NCI-H146 treated with DMSO at 0.1 percent for 48 hours (cell line): ENCODE results near the gene H1-8.

Source experiments
- DNase-seq: peaks from one replicate; lab custom pipeline; 2025; ENCODE audit not compliant: unreplicated experiment; lab: John Stamatoyannopoulos, UW

Gene H1-8

DNA sequence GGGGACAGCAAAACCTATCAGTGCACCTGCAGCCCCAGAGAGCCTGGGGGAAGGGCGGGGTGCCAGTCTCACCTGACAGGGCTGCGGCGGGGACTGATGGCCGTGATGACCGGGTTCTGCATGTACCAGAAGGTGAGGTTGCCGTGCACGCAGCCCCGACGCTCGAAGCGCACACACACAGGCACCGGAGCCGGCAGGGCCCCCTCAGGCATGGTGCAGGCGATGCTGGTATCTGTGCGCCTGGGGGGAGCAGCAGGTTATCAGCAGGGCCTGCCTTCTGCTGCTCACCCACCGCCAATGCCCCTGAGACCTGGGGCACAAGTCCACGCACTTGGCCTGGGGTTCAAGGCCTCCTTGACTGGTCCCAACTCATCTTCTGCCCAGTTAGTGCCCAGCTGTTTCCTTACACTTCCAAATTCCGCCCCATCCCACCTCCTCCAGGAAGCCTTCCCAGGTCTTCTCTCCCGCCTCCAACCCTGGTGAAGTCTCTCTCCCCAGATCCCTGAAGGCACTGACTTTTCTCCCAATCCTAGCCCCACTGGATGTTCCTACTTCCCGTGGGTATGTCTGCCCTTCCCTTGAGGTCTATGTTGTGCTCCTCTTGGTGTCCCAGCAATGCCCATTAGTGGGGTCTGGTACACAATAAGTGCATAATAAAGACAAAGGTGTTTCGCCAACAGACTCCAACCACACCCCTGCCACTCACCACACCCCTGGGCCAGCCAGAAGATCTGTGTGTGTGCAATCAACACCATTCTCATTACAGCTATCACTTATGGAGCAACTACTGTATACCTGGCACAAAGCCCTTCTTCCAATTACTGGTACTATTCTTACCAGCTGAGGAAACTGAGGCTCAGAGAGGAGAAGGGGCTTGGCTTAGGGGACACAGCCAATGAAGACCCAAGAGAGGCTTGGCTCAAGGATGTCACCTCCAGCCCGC, 28.9 kb downstream of the H1-8 start:
- DNase-seq: no peak

DNA sequence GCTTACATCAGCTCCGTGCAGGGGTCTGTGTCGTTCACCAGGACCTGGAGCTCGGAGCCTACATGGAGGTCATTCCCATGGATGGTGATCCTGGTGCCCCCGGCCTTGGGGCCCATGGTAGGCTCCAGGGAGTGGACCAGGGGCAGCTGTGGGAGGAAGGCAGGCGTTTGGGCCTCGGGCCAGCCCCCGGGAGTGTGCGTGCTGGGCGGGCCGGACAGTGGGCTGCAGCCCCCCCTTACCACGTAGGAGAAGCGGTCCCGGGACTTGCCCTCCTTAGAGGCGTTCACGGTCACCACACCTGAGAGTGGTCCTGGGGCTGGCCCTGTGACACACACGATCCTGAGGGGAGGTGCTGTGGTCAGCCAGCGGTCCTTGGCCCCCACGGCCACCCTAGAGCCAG, 29.6 kb downstream of the H1-8 start:
- no peak for DNase-seq

DNA sequence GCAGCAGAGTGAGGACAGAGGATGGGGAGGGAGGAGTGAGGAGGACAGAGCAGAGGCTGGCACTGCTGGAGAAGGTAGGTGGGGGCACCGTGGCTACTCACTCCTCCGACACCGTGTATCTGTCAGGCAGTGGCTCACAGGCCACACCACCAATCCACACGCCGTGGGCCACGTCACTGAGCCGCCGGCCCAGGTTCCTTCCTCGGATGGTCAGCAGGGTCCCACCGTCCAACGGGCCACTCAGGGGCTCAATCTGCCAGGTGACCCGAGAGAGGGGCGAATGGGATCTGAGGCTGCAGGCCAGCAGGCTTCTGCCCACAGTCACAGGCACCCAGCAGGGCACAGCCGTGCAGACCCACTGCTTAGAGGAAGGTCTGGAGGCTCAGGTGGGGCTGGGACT, 30.5 kb downstream of the H1-8 start:
- no peak for DNase-seq

DNA sequence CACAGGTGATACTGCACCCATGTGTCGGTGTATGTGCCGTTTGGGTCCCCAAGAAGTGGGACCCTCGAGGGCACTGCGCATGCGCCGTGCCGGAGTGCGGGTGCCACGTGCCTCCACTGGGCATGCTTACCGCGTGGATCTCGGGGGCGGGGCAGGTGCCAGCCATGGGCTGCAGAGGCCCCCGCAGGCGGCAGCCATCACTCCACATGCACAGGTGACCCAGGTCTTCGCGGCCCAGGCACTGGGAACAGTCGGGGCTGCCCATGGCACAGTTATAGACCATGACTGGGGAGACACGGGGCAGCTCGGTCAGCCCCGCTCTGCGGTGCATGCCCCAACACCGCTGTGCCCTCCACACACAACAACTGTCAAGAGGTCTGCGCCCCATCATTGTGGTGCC, 31.2 kb downstream of the H1-8 start:
- DNase-seq: no peak

DNA sequence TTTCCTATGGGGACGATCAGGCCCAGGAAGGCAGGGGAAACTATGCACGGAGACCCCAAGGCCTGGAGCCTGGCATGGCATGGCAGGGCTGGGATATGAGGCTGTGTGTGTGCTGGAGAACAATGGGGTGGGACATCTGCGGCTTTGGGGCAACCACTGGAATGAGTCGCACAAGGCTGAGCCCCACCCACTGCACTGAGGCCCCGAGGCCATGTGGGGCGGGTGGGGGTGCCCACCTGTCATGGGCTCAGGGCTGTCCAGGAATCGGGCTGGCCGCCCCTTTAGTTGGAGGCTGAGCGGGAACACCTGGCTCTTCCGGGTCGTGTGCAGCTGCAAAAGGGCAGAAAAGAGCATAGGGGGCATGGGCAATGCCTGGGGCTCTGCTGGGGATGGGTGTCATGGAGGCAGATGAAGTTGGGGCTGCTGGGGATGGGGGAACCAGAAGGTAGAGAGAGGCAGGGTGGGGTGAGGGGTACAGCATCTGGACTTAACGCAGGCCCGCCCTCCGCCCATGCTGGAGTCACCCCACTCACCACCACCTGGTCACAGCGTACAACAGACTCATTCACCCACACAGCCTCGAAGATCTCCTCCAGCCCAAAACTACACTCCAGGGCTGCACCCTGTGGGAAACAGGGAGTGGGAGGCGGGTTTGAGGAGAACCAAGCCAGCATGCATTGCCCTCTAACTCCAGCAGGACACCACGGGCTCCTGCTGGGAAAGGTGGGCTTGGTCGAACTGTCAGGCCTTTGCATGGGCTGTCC, 32.4 kb downstream of the H1-8 start:
- DNase-seq: no peak

DNA sequence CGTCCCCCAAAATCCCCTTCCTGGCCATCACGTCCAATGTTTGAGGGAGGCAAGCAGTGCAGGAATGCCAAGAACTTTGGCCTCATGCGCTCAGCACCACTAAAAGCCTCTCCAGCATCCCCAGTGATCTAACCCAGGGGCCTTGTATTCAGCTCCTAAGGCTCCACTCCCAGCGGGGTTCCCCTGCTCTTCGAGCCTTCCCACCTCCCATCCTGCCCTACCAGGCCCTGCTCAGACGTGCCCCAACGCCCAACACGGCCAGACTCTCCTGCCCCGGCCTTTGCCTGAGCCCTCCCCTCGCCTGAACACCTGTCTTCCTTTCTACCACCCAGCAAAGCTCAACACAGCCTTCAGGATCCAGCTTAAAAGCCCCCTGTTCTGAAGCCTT, 33.0 kb downstream of the H1-8 start:
- DNase-seq: no peak

DNA sequence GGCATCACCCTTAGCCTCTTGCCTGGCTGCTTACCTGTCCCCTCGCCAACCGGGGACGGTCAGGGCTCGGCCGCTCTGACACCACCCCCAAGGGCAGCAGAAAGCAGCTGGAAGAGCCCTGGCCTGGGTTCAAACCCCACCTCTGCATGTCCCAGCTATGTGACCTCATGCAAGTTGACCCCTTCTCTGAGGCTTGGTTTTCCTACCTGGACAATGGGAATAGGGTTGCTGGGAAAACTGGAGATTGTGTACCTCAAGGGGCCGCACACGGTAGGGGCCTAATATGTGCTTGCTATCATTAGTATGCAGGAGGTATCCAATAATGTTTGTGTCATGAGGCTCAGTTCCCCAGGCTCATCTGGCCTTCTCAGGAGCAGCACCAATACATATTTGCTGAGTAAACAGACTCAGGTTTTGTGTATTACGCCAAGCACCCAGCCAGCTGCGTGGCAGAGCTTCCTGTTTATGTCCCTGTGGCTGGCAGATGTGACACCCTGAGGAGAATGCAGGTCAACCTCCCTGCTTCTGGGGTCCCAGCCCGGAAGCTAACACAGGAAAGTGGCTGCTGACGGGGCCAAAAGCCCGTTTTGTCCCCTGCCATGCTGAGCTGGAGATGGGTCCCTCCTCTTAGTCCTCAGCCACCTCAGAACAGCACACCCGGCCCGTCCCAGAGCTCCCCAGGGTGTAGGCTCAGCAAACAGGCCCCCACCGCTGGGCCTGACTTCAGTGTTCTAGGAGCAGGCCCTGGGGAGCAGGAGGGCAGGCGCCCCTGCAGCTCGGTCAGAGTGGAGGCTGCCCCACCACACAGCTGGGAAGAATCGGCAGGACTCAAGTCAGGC, 33.8 kb downstream of the H1-8 start:
- DNase-seq: peak; percentile 79

DNA sequence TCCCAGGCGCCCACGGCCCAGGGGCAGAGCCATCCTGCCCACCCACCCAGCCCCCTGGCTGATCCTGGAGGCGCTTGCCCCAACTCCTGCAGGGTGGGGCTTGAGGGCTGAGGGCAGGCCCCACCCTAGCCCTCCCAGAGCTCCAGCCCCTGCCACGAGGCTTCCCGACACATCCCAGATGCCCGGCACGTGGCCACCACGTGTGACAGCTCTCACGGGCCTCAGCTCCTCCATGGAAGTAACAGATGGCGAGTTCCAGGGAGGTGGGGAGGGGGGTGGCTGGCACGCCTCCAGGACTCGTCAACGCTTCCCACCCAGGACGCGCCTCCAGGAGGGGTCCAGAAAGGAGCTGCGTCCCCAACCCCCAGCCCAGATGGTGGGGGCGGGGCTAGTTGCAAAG, 34.4 kb downstream of the H1-8 start:
- no peak for DNase-seq

DNA sequence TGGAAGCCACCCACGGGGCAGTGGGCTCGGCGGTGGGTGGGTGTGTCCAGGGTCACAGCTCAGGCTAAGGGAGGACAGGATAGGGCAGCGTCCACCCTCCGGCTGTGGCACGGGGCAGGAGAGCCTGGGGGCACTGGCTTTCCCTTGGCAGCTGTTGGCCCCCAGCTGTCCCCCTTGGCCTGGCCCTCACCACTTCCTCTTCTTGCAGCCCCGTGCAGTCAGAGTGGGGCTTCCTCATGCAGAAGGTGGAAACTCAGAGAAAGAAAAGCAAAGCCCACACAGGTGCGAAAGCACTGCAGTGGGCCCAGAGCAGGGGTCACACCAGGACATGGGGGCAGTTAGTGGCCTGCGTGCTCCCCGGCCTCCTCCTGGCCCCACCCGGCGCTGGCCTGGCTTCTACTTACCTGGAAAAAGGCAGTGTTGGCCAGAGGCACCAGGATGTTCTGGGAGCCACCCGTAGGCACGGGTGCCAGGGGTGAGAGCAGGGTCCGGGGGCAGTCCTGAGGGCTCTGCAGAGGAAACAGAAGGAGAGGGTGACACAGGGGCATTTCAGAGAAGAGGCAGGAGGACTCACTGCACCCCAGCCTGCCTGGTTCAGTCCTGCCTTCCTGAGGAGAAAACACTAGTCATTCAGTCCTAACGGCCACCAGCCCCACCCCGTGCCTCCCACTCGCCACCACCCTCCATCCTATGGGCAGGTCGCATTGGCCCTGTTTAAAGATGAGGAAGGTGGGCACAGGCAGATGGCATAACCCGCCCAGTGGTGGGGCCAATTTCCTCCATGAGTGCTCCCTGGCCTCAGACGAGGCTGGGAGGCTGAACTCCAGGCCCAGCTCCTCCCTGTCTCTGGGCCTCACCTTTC, 35.2 kb downstream of the H1-8 start:
- no peak for DNase-seq

DNA sequence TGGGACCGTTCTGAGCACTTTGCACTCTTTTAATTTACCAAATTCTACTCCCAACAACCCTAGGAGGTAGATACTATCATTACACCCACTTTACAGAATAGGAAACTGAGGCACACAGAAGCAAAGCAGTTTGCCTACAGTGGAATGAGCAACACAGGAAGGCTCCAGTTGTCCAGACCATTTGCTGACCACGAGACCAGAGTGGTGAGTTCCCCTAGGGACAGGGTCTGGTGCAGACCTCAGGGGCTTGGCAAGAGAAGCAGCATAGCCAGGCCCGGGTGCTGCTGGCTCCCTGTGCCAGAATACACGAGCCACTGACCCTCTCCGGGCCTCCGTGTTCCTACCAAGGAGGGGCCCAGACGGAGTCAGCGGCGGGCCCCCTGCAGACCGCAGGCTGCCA, 37.0 kb downstream of the H1-8 start:
- DNase-seq: no peak

DNA sequence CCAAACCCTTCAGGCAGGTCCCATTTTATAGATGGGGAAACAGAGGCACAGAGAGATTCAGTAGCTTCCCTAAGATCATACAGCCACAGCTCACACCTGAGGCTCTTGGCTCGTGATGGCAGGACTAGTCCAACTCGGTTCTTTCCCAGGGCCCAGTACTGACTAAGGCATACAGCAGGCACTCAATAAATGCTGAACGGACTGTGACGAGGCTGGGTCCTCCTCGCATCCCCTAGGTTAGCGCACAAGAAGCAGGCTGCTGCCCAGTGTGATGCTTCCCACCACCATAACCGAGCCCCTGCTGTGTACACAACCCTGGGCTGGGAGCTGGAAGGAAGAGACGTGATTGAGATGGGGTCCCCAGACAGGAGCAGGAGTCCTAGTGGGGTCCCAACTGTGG, 38.6 kb downstream of the H1-8 start:
- DNase-seq: no peak

DNA sequence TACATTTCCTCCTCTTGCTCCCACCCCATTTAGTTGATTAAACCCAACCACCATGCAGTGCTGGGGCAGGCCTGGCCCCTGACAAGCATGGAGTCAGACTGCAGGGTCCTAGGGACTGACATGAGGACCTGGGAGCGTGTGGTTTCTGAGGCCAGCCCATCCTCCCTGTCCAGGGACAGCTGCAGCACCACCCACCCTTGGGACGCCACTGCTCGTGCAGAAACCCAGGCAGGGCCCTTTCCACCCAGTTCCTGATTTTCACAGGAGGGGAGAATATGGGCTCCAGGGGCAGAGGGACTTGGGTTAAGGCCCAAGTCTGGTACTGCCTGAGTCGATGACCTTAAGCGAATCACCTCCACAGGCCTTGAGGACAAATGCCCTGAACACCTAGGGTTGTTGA, 39.8 kb downstream of the H1-8 start:
- DNase-seq: no peak

DNA sequence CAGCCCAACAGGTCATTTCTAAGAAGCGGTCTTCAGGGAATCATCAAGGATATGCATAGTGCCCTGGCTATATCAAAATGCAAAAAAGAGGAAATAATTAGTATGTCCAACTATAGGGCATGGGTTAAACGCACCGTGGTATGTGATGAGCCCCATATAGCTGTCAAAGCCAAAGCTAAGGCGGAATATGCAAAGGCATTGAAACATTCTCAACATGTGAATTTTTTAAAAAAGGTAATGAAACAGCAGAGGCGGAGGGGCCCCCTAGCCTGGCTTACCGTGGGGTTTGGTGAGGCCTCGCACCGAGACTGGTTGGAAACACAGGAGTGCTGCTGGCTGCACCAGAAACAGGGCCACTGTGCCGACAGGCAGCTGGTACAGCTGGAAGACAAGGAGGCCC, 40.3 kb downstream of the H1-8 start:
- DNase-seq: no peak

DNA sequence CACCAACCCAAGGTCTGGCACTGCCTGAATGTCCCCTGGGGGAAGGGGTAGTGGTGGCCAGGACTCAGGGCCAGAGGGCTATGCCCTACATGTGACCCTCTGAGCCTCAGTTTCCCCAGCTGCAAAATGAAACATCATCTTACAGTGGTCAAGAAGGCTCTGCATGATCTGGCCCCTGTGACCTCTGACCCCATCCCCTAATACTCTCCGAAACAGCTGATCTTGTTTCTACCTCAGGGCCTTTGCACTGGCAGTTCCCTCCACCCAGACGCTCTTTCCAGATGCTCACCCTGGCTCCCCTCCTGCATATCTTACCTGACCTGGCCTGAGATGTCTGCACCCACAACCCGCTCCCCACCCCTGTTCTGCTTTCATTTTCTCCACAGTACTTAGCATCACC, 41.7 kb downstream of the H1-8 start:
- DNase-seq: no peak

DNA sequence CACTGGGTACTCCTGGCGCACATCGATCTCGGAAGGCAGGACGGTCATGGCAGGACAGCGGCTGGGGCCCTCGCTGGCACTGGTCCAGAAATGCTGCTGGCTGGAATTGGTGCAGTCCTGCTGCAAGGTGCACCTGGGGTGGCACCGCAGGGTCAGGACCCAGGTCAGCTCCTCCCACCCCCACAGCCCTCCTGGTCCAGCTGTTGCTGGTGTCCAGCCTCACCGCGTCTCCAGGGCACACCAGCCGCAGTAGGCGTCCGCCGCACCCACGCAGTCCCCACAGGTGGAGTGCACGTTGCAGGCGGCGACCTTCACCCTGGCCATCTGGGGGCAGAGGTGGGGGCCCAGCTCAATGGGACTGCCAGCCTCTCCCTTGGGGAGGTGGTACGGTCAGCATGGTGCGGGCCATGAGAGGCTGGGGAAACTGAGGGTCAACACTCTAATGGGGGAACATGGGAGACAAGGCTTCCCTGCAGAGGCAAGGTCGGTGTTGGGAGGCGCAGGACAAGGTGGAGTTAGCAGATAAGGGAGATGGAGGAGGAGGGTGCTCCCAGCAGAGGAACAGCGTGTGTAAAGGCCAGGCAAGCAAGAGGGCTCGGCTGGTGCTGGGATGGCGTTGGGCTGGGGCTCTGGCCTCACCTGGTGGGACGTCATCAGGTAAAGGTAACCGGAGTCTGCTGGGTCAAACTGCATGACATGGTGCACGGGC, 43.1 kb downstream of the H1-8 start:
- DNase-seq: no peak

DNA sequence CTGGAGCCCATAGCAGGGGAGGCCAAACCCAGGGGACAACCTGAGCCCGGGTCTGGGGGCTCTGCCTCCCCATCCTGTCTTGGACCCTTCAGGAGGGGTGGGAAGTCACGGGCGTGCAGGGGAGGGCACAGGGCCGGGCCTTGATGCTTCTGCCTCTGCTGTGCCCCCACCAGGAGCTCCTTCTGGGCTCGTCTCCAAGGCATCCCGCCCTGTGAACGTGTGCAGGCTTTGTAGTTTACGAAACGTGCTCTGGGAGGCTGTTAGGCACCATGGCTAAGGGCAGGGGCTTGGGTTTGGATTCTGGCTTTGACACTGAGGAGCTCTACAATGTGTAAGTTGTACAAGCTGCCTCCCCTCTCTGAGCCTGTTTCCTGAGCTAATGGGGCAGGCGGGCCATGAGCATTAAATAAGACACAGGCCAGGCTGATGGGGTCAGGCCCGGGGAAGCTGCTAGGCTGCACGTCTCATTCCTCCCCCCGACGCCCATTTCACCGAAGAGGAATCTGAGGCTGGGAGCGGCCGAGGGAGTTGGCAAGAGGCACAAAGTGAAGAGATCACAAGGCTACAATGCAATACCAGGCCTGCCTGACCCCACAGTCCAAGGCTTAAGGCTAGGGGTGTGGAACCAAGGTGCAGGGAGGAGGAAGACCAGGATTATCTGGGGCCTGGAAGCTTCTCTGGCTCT, 43.9 kb downstream of the H1-8 start:
- DNase-seq: no peak

DNA sequence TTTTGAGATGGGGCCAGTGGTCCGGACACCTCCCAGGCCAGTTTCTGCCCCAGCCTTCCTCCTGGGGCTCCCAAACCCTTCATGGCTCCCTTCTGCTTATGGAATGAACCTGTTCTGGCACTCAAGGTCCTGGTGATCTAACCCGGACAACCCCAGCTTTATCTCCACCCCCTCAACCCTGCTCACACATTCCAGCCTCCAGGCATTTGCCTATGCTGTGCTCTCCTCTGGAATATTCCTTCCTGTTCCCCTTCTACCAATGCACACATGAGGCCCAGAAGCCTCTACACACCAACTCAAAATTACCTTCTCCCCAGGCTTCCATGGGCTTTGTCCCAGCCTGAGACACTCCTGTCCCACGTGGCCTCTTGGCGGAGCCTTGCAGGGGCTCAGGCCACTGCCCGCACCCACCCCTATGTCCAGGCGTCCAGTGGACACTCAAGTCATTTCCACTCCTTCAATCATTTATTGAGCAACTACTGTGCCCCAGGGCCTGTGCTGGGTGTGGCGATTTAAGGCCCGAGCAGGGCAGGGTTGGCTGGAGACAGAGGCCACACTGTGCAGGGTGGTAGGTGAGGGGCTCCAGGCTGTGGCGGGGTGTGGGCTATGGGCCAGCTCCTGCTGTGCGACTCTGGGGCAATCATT, 44.7 kb downstream of the H1-8 start:
- DNase-seq: no peak

DNA sequence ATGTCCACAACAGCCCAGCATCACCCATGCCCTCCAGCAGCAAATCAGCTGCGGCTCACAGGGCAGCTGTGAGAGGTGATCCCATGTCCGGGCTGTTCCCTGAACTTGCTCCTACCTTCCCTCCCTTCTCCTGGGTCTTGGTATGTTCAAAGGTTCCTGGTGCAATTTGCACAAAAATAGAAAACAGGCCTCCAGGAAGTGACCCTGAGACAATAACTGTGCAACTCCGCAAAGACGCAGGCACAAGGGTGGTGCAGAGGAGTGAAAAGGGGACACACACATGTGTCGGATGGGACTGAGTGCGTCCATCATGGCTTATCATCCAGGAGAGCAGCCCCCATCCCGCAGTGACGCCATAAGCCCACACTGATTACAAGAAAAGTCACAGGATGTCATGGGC, 47.2 kb downstream of the H1-8 start:
- DNase-seq: no peak

DNA sequence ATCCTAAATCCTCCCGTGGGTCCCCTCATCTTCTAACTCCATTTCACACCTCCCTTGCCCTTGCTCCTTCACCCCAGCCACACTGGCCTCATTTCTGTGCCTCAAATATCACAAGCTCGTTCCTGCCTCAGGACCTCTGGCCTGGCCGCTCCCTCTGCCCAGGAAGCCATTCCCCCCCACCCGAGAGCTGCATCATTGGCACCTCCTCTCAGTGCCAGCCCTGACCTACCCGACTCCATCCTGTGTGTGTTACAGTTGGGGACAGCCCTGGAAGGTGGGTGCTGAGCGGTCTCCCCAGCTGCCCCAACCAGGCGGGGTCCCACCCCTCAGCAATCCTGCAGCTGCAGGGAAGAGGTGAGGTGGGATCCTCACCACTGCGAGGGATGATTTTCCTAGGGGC, 49.0 kb downstream of the H1-8 start:
- DNase-seq: no peak
